Prostate gland (tissue), 2 donors: Measurements from ENCODE around the gene SYTL2. TPM values are rescaled to one million over a fixed set of nuclear protein-coding genes. Genes with fewer than 3 reads are reported as not detected.
"Not testable (repeated sequence)": the region's sequence is repeated elsewhere in the genome, so short reads cannot be mapped to it uniquely, and the experiment has no call there.

Experiments
- DNase-seq: peaks from one replicate; pipeline ENCODE4 v3.0.0-alpha.2; 2019; ENCODE audit warnings: low spot score
- H3K27ac ChIP-seq, 2 donors: fragments of 200-600 bp; sonication (generic); 2 replicates each; pipeline ENCODE4 v1.5.1; 2017 to 2019
- H3K27me3 ChIP-seq: fragments of 200-600 bp; sonication (generic); replicated peaks from 2 replicates; pipeline ENCODE4 v1.5.1; 2019; ENCODE audit not compliant: insufficient read depth
- H3K36me3 ChIP-seq, 2 donors: fragments of 200-600 bp; sonication (generic); 1 replicate in 1 of 2; 2 replicates in 1 of 2; pipeline versions ENCODE4 v1.5.1 to v1.8.1; 2017 to 2019
- H3K4me1 ChIP-seq: fragments of 200-600 bp; sonication (generic); replicated peaks from 2 replicates; pipeline ENCODE4 v1.5.1; 2019
- H3K4me3 ChIP-seq, 2 donors: fragments of 200-600 bp; sonication (generic); 2 replicates each; pipeline ENCODE4 v1.5.1; 2017 to 2019
- H3K9me3 ChIP-seq: fragments of 200-600 bp; sonication (generic); 2 replicates; pipeline ENCODE4 v1.5.1; 2017
- POLR2A ChIP-seq: fragments of 450-650 bp; IDR thresholded peaks from one replicate; pipeline ENCODE4 v1.6.1; 2016; ENCODE audit warnings: antibody characterized with exemption, mild to moderate bottlenecking
- POLR2AphosphoS5 ChIP-seq: sonication (generic); formaldehyde crosslinking; IDR thresholded peaks from one replicate; pipeline ENCODE4 v1.6.1; 2017; ENCODE audit warnings: antibody characterized with exemption
- WGBS: methylation state at CpG from one replicate; pipeline ENCODE4 v1.1.5; 2018; 5-methylcytosine and 5-hydroxymethylcytosine counted together
- intact Hi-C: fragments of 100-400 bp; cut with DNase I; formaldehyde crosslinking; loops from one replicate; pipeline ENCODE4 v1.14.2; 2022
- total RNA-seq, 2 donors: library from RNA; depleted of rRNA; stranded (reverse); fragments of >200 nt; gene quantifications; one replicate each; pipeline ENCODE4 v1.1.0, GENCODE V29; 2016
- TF ChIP-seq, protein P1 (sequence below), 4 experiments: fragments of 200-600 bp in 2 of 4; fragments of 450-650 bp in 2 of 4; sonication (generic) in 2 of 4; IDR thresholded peaks; 1 replicate in 3 of 4; 2 replicates in 1 of 4; pipeline ENCODE4 v1.5.1; 2016 to 2019; ENCODE audit warnings: antibody characterized with exemption in 4 of 4, mild to moderate bottlenecking in 2 of 4, moderate library complexity in 2 of 4

SYTL2 gene
- total RNA-seq, 2 donors from 2014 or later = 52.2 to 105 TPM

DNA sequence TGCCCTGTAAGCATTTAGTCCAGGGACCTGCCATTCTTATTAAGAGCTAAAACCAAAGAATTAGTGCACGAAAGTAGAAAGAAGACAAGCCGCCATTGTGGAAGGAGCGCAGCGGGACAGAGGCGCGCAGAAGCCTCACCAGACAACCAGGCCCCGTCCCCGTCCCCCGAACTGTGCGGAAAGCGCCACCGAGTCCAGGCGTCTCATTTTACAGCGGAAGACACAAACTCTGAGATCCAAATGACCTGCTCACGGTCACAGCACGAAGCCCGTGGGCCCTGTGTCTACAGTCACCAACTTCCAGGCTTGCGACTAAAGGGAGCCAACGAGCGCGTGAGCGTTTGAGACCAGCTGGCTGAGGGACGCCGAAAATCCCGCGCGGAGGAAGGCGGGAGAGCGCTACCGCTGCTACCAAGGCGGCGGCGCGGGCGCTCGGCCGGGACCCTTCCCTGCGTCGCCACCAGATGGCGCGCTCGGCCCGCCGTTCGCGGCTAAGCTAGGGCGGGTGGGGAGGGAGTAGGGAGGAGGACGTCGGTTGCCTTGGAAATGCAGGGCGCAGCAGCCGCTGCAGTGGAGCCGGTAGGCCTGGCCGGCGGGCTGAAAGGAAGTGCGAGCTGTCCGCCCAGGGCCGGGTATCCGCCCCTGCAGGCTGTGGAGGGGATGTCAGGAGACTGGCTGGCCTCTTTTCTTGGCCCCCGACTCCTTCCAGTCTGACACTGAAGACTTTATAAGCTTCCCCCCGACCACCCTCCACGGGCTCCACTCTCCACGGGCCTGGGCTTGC is 43.8 kb upstream of the SYTL2 start:
- peak overlapping the region; percentile 70 to 88 for H3K27ac ChIP-seq
- no peaks in the 10 kb centered on the region for H3K9me3 ChIP-seq
- WGBS = 0% methylated on average over 48 of the region's 62 CpGs
- peak; percentile 86 for DNase-seq
- no peaks in the 10 kb centered on the region for H3K36me3 ChIP-seq
- no peaks in the 10 kb centered on the region for H3K4me1 ChIP-seq
- intact Hi-C loops = loop anchor here (1.0 to 10.0 kb wide), 6 partner anchors 90 to 960 kb away; partner anchors contain the start of gene CCDC89
- TF ChIP-seq POLR2A (no peak), POLR2AphosphoS5 (peak; percentile 73)
- TF ChIP-seq, protein P1, sequence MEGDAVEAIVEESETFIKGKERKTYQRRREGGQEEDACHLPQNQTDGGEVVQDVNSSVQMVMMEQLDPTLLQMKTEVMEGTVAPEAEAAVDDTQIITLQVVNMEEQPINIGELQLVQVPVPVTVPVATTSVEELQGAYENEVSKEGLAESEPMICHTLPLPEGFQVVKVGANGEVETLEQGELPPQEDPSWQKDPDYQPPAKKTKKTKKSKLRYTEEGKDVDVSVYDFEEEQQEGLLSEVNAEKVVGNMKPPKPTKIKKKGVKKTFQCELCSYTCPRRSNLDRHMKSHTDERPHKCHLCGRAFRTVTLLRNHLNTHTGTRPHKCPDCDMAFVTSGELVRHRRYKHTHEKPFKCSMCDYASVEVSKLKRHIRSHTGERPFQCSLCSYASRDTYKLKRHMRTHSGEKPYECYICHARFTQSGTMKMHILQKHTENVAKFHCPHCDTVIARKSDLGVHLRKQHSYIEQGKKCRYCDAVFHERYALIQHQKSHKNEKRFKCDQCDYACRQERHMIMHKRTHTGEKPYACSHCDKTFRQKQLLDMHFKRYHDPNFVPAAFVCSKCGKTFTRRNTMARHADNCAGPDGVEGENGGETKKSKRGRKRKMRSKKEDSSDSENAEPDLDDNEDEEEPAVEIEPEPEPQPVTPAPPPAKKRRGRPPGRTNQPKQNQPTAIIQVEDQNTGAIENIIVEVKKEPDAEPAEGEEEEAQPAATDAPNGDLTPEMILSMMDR (IDR thresholded peaks at IDR 0.05) = peak; percentile 95 to 99 (median 96)
- H3K4me3 ChIP-seq = peak overlapping the region; percentile 37
- no peaks in the 10 kb centered on the region for H3K27me3 ChIP-seq

DNA sequence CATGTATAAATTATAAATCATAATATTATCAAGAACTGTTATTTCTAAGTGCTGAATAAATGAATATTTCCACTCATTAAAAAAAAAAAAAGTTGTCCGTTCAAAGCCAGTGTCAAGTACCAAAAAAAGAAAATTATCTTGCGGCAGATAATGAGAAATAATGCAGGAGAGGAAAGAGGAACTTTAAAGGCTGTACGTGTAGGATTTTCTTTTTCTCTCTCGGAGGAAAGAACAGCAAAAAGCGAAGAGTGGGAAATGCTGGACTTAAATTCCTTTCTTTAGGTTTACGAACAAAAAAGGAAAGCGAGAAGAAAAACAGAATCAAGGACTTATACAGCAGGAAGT is 43.2 kb upstream of the SYTL2 start:
- DNase-seq = no peak
- intact Hi-C loops = loop anchor here (10.0 kb wide), 4 partner anchors 91 to 961 kb away; partner anchors contain the start of gene CCDC89
- 23% methylated on average over 7 of the region's 7 CpGs for WGBS
- Histone ChIP-seq H3K36me3 (no peaks in the 10 kb centered on the region), H3K4me1 (no peaks in the 10 kb centered on the region), H3K9me3 (no peaks in the 10 kb centered on the region), H3K27ac (peak overlapping the region; percentile 70 to 88), H3K4me3 (peak overlapping the region; percentile 37), H3K27me3 (no peaks in the 10 kb centered on the region)
- no peak for TF ChIP-seq POLR2A

DNA sequence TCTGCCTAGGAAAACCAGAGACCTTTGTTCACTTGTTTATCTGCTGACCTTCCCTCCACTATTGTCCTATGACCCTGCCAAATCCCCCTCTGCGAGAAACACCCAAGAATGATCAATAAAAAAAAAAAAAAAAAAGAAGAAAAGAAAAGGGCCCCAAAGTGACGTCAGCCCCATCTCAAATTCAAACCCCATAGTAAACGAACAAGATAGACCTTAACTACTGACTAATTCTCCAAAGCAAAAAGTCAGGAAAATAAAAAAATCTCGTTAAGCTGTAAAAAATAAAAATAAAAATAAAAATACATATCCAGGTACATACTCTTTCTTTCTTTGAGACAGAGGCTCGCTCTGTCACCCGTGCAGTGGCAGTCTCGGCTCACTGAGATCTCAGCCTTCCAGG is 42.6 kb upstream of the SYTL2 start:
- not testable (repeated sequence) for H3K9me3 ChIP-seq

DNA sequence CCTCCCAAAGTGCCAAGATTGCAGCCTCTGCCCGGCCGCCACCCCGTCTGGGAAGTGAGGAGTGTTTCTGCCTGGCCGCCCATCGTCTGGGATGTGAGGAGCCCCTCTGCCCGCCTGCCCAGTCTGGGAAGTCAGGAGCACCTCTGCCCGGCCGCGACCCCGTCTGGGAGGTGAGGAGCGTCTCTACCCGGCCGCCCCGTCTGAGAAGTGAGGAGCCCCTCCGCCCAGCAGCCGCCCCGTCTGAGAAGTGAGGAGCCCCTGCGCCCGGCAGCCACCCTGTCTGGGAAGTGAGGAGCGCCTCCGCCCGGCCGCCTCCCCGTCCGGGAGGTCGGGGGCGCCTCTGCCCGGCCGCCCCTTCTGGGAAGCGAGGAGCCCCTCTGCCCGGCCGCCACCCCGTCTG is 41.8 kb upstream of the SYTL2 start:
- intact Hi-C loops = loop anchor here (10.0 kb wide), 4 partner anchors 92 to 962 kb away; partner anchors contain the start of gene CCDC89

More for the DNA sequence above, 42.6 kb upstream of the SYTL2 start:
- WGBS = 90% methylated on average over 7 of the region's 7 CpGs
- not testable (repeated sequence) for H3K4me1 ChIP-seq, H3K4me3 ChIP-seq, H3K27ac ChIP-seq, H3K36me3 ChIP-seq, DNase-seq, H3K27me3 ChIP-seq
- intact Hi-C loops = loop anchor here (10.0 kb wide), 4 partner anchors 91 to 961 kb away; partner anchors contain the start of gene CCDC89

DNA sequence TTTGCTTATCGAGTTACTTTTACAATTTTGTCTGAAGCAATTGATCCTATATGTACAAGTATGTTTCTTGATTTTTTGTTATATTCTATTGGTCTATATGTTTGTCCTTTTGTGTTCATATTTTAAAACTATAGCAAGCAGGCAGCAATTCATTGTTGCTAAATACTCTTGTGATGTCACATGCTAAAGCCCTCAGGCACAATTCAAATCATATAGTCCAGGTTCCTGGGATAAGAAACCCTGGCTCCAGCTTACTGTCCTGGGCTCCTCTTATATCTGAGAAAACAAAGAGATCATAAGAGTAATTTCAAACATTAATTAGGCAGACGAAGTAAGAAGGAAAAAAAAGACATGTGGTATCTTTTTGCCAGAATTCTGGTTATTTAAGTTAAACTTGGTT is 37.6 kb upstream of the SYTL2 start:
- H3K27me3 ChIP-seq = no peaks in the 10 kb centered on the region
- H3K27ac ChIP-seq = no peak overlapping the region
- no peaks in the 10 kb centered on the region for H3K36me3 ChIP-seq
- no peak for DNase-seq
- no peak overlapping the region for H3K4me3 ChIP-seq
- TF ChIP-seq, protein P1 (IDR thresholded peaks at IDR 0.05) = no peak
- TF ChIP-seq POLR2A (no peak), POLR2AphosphoS5 (no peak)
- 95% methylated on average over 2 of the region's 2 CpGs for WGBS
- intact Hi-C loops = no loop called here
- H3K9me3 ChIP-seq = no peaks in the 10 kb centered on the region
- no peaks in the 10 kb centered on the region for H3K4me1 ChIP-seq

More for the DNA sequence above, 41.8 kb upstream of the SYTL2 start:
- not testable (repeated sequence) for H3K9me3 ChIP-seq, H3K4me3 ChIP-seq, DNase-seq, H3K36me3 ChIP-seq, H3K27me3 ChIP-seq, H3K27ac ChIP-seq, H3K4me1 ChIP-seq
- 99% methylated on average over 33 of the region's 33 CpGs for WGBS

DNA sequence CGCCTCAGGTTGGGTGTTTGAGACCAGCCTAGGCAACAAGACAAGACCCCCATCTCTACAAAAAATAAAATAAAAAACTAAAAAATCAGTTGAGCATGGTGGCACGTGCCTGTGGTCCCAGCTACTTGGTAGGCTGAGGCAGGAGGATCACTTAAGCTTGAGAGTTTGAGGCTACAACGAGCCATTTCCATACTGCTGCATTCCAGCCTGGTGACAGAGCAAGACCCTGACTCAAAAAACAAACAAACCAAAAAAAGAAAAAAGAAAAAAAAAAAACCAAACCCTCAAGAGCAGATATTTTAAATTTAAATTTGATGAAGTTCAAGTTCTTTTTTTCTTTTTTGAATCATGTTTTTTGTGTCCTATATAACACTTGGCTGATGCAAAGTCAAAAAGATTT is 37.1 kb upstream of the SYTL2 start:
- intact Hi-C loops = no loop called here
- no peaks in the 10 kb centered on the region for H3K36me3 ChIP-seq
- no peak overlapping the region for H3K4me3 ChIP-seq
- H3K9me3 ChIP-seq = no peaks in the 10 kb centered on the region
- TF ChIP-seq, protein P1 (IDR thresholded peaks at IDR 0.05) = no peak
- TF ChIP-seq POLR2A (no peak), POLR2AphosphoS5 (no peak)
- no peaks in the 10 kb centered on the region for H3K4me1 ChIP-seq
- no peak for DNase-seq
- WGBS = 87% methylated on average over 3 of the region's 3 CpGs
- no peak overlapping the region for H3K27ac ChIP-seq
- H3K27me3 ChIP-seq = no peaks in the 10 kb centered on the region
